Dendritic cell treated with granulocyte-macrophage colony-stimulating factor and Interleukin-4, amounts not matched to agents 40 ng/mL and 50 ng/mL, for 4 days (primary cell): Measurements from ENCODE around the gene ITGB8.

Experiments
- H3K27ac Mint-ChIP-seq: one replicate; pipeline ENCODE4 v1.8.0; 2022; ENCODE audit warnings: mild to moderate bottlenecking, mixed read lengths
- H3K27me3 Mint-ChIP-seq: one replicate; pipeline ENCODE4 v1.8.0; 2022; ENCODE audit warnings: mild to moderate bottlenecking, mixed read lengths
- H3K36me3 Mint-ChIP-seq: one replicate; pipeline ENCODE4 v1.8.0; 2022; ENCODE audit warnings: low read depth, mixed read lengths
- H3K4me1 Mint-ChIP-seq: one replicate; pipeline ENCODE4 v1.8.0; 2022; ENCODE audit warnings: low read depth, mixed read lengths
- H3K4me3 Mint-ChIP-seq: one replicate; pipeline ENCODE4 v1.8.0; 2022; ENCODE audit warnings: mild to moderate bottlenecking, moderate library complexity, mixed read lengths
- H3K9me3 Mint-ChIP-seq: one replicate; pipeline ENCODE4 v1.8.0; 2022; ENCODE audit warnings: mixed read lengths
- intact Hi-C: fragments of 100-400 bp; cut with micrococcal nuclease; formaldehyde crosslinking; loops from one replicate; pipeline ENCODE4 v1.15.0; 2022

The ITGB8 gene

GRCh38 chr7:20393616-20394015 lies 62.9 kb downstream of the ITGB8 start:
- H3K36me3 Mint-ChIP-seq, result no peaks in the 10 kb centered on the region
- H3K27me3 Mint-ChIP-seq, result no peaks in the 10 kb centered on the region
- H3K4me1 Mint-ChIP-seq, result peaks cover 16% of the 10 kb centered on the region
- no peak overlapping the region for H3K27ac Mint-ChIP-seq
- intact Hi-C loops, result no loop called here
- no peak overlapping the region for H3K4me3 Mint-ChIP-seq
- H3K9me3 Mint-ChIP-seq, result no peaks in the 10 kb centered on the region

DNA sequence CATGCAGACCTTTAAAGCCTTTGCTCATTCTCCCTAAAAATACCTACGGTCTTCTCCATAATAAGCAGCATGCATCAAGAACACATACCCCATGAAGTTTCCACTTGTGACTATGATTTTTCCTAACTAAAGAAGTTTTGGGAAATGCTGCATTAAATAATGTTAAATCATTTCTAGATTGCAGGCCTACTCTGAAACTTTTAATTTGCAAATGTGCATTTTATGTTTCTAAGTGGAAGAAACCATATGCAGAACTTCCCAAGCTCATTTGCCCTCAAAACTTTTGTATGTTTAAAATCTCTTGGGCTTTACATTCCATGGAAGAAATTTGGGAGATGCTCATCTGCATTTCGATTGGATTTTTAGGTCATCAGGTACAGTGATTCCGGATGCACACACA lies 63.6 kb downstream of the ITGB8 start:
- H3K4me1 Mint-ChIP-seq, result peaks cover 12% of the 10 kb centered on the region
- no peaks in the 10 kb centered on the region for H3K36me3 Mint-ChIP-seq
- no peak overlapping the region for H3K27ac Mint-ChIP-seq
- H3K9me3 Mint-ChIP-seq, result no peaks in the 10 kb centered on the region
- H3K27me3 Mint-ChIP-seq, result peaks cover under 1% of the 10 kb centered on the region
- H3K4me3 Mint-ChIP-seq, result no peak overlapping the region
- intact Hi-C loops, result no loop called here

- Mint-ChIP-seq H3K27me3 (peaks cover 2% of the 10 kb centered on the region), H3K27ac (no peak overlapping the region), H3K36me3 (no peaks in the 10 kb centered on the region), H3K4me1 (peaks cover 15% of the 10 kb centered on the region), H3K9me3 (no peaks in the 10 kb centered on the region), H3K4me3 (no peak overlapping the region)
- intact Hi-C loops, result no loop called here
Observed at GRCh38 chr7:20395104-20395503, 64.4 kb downstream of the ITGB8 start.

GRCh38 chr7:20395511-20395910 lies 64.8 kb downstream of the ITGB8 start:
- H3K4me1 Mint-ChIP-seq, result peaks cover 15% of the 10 kb centered on the region
- no peak overlapping the region for H3K27ac Mint-ChIP-seq
- peaks cover 2% of the 10 kb centered on the region for H3K27me3 Mint-ChIP-seq
- no peaks in the 10 kb centered on the region for H3K36me3 Mint-ChIP-seq
- intact Hi-C loops, result no loop called here
- H3K4me3 Mint-ChIP-seq, result no peak overlapping the region
- no peaks in the 10 kb centered on the region for H3K9me3 Mint-ChIP-seq

DNA sequence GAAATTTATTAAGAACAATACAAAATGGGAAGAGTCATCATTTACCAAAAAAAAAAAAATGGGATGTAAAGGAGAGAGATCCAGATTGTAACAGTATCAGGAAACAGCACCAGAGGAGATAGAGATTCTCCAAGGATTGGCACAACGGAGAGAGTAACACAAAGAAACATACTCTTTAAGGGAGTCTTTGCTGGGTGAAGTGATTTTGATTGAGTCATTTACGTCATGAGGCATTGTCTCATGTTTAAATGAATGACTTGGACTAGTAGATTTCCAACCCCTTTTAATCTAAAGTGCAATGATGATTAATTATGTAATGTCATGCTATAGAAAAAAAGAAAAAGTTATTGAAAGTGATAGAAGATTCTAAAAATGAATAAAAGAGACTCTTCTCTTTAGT lies 68.8 kb downstream of the ITGB8 start:
- Mint-ChIP-seq H3K4me3 (no peak overlapping the region), H3K4me1 (peaks cover 16% of the 10 kb centered on the region), H3K27me3 (peaks cover 2% of the 10 kb centered on the region), H3K27ac (no peak overlapping the region), H3K36me3 (no peaks in the 10 kb centered on the region), H3K9me3 (no peaks in the 10 kb centered on the region)
- intact Hi-C loops, result no loop called here

GRCh38 chr7:20401861-20402746 lies 71.4 kb downstream of the ITGB8 start:
- Mint-ChIP-seq H3K4me3 (no peak overlapping the region), H3K27ac (no peak overlapping the region), H3K4me1 (peaks cover 16% of the 10 kb centered on the region), H3K9me3 (no peaks in the 10 kb centered on the region), H3K27me3 (peaks cover 2% of the 10 kb centered on the region), H3K36me3 (no peaks in the 10 kb centered on the region)
- intact Hi-C loops, result no loop called here

GRCh38 chr7:20402747-20403230 lies 72.1 kb downstream of the ITGB8 start:
- H3K4me1 Mint-ChIP-seq, result peaks cover 18% of the 10 kb centered on the region
- intact Hi-C loops, result no loop called here

DNA sequence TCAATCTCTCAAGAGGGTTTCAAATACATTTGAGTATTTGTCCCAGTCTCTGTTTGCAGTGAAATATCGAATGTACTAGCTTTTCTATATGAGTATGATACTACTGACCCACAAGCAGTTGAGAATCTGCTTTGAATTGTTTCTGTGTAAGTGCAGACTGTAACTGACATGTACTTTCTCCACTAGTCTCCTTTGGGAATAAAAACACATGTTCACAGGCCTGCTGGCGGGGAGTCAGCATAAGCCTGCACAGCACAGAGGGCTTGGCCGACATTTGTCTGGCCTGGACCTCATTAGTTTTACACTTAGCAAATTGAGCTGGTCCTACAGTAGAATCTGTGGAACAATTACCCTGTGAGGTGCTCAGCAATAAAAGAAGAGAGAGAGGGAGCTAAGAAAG lies 72.6 kb downstream of the ITGB8 start:
- Mint-ChIP-seq H3K4me3 (no peak overlapping the region), H3K27ac (no peak overlapping the region), H3K27me3 (peaks cover 2% of the 10 kb centered on the region), H3K4me1 (peaks cover 23% of the 10 kb centered on the region), H3K36me3 (no peaks in the 10 kb centered on the region), H3K9me3 (no peaks in the 10 kb centered on the region)
- intact Hi-C loops, result no loop called here

More at GRCh38 chr7:20402747-20403230, 72.1 kb downstream of the ITGB8 start:
- H3K4me3 Mint-ChIP-seq, result no peak overlapping the region
- H3K27ac Mint-ChIP-seq, result no peak overlapping the region
- peaks cover 2% of the 10 kb centered on the region for H3K27me3 Mint-ChIP-seq
- no peaks in the 10 kb centered on the region for H3K36me3 Mint-ChIP-seq
- no peaks in the 10 kb centered on the region for H3K9me3 Mint-ChIP-seq

- no peaks in the 10 kb centered on the region for H3K36me3 Mint-ChIP-seq
- intact Hi-C loops, result no loop called here
- peaks cover 1% of the 10 kb centered on the region for H3K27me3 Mint-ChIP-seq
- H3K27ac Mint-ChIP-seq, result no peak overlapping the region
- peaks cover 23% of the 10 kb centered on the region for H3K4me1 Mint-ChIP-seq
- no peak overlapping the region for H3K4me3 Mint-ChIP-seq
- H3K9me3 Mint-ChIP-seq, result no peaks in the 10 kb centered on the region
Observed at GRCh38 chr7:20404320-20404719, 73.6 kb downstream of the ITGB8 start.

GRCh38 chr7:20407585-20408466 lies 77.1 kb downstream of the ITGB8 start:
- H3K36me3 Mint-ChIP-seq, result no peaks in the 10 kb centered on the region
- H3K4me1 Mint-ChIP-seq, result peaks cover 19% of the 10 kb centered on the region
- no peak overlapping the region for H3K4me3 Mint-ChIP-seq
- H3K27ac Mint-ChIP-seq, result no peak overlapping the region
- H3K27me3 Mint-ChIP-seq, result no peaks in the 10 kb centered on the region
- H3K9me3 Mint-ChIP-seq, result no peaks in the 10 kb centered on the region
- intact Hi-C loops, result no loop called here

DNA sequence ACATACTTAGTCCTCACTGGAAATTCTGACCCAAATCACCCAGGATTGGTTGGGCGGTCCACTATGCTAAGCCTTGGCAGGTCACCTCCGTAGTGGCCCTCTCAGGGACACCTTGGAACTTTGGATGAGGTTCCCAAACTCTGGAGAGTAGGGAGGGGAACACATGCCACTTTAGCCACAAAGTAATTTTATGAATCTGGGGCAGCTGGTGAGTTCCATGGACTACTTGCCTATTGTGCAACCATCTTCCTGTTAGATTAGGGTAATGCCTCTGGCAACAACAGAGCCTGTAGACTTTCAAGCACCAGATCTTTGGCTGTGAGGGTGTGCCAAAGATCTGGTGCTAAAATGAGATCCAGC lies 77.7 kb downstream of the ITGB8 start:
- Mint-ChIP-seq H3K36me3 (no peaks in the 10 kb centered on the region), H3K4me1 (peaks cover 17% of the 10 kb centered on the region), H3K27me3 (no peaks in the 10 kb centered on the region), H3K4me3 (no peak overlapping the region), H3K9me3 (no peaks in the 10 kb centered on the region), H3K27ac (no peak overlapping the region)
- intact Hi-C loops, result no loop called here

- H3K27me3 Mint-ChIP-seq, result no peaks in the 10 kb centered on the region
- intact Hi-C loops, result loop anchor here (5.0 kb wide), 1 partner anchor 77 kb away; no protein-coding TSS in a partner anchor
Observed at GRCh38 chr7:20409961-20410360, 79.3 kb downstream of the ITGB8 start.

DNA sequence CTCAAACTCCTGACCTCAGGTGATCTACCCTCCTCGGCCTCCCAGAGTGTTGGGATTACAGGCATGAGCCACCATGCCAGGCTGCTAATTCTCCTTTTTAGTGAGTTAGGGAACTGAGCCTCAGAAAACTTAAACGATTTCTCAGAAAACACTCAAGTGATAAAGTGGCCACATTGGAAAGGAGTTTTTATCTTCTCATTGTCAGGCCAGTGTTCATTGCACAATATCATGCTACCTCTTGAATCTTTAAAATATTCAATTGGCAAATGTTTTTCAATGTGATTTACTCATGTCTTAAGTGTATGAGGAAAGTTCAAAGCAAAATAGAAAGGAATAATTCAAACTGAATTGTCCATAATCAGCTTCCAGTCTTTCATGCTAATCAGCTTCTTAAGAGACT lies 80.7 kb downstream of the ITGB8 start:
- Mint-ChIP-seq H3K27me3 (no peaks in the 10 kb centered on the region), H3K4me1 (peaks cover 10% of the 10 kb centered on the region), H3K9me3 (no peaks in the 10 kb centered on the region), H3K36me3 (no peaks in the 10 kb centered on the region), H3K27ac (no peak overlapping the region), H3K4me3 (no peak overlapping the region)
- intact Hi-C loops, result loop anchor here (5.0 kb wide), 1 partner anchor 76 kb away; no protein-coding TSS in a partner anchor

More at GRCh38 chr7:20409961-20410360, 79.3 kb downstream of the ITGB8 start:
- Mint-ChIP-seq H3K9me3 (no peaks in the 10 kb centered on the region), H3K36me3 (no peaks in the 10 kb centered on the region), H3K4me1 (peaks cover 10% of the 10 kb centered on the region), H3K4me3 (no peak overlapping the region), H3K27ac (no peak overlapping the region)

DNA sequence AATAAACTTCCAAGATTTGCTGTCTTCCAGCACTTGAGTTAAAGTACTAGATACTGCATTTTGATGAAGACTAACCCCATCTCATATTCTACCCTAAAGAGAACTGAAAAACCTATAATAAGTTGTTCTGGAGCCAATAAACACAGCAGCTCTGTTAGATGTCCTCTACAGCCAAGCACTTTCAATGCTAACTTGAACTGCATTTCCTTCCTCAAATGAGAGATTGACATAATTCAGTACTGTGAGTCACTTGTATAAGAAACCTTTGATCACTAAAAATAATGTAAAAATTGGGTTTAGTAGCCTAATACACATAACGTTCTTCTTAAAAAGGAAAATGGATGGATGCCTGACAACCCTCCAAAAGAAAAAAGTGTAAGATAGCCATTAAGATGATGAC lies 81.3 kb downstream of the ITGB8 start:
- H3K4me1 Mint-ChIP-seq, result peaks cover 14% of the 10 kb centered on the region
- H3K4me3 Mint-ChIP-seq, result no peak overlapping the region
- H3K27me3 Mint-ChIP-seq, result no peaks in the 10 kb centered on the region
- H3K36me3 Mint-ChIP-seq, result no peaks in the 10 kb centered on the region
- H3K9me3 Mint-ChIP-seq, result no peaks in the 10 kb centered on the region
- H3K27ac Mint-ChIP-seq, result no peak overlapping the region
- intact Hi-C loops, result loop anchor here (5.0 kb wide), 1 partner anchor 75 kb away; no protein-coding TSS in a partner anchor
